Ishikawa (cell line): ENCODE measurements around the gene SERINC5.

Source experiments
- CREB1 ChIP-seq: IDR thresholded peaks from 2 replicates; pipeline ENCODE4 v1.6.1; 2012; ENCODE audit warnings: low read depth
- EP300 ChIP-seq: IDR thresholded peaks from 2 replicates; pipeline ENCODE4 v1.6.1; 2012; ENCODE audit warnings: borderline replicate concordance
- FOXM1 ChIP-seq: IDR thresholded peaks from 2 replicates; pipeline ENCODE4 v1.6.1; 2012; ENCODE audit warnings: low read depth, borderline replicate concordance
- NFIC ChIP-seq: IDR thresholded peaks from 2 replicates; pipeline ENCODE4 v1.6.1; 2012
- RAD21 ChIP-seq: IDR thresholded peaks from 2 replicates; pipeline ENCODE4 v1.6.1; 2012; ENCODE audit warnings: low read depth
- REST ChIP-seq: IDR thresholded peaks from 2 replicates; pipeline ENCODE4 v1.6.1; 2012; ENCODE audit warnings: low read depth, mild to moderate bottlenecking
- TCF12 ChIP-seq: IDR thresholded peaks from 2 replicates; pipeline ENCODE4 v1.6.1; 2012; ENCODE audit warnings: low read depth
- USF1 ChIP-seq: IDR thresholded peaks from 2 replicates; pipeline ENCODE4 v1.6.1; 2012
- YY1 ChIP-seq: IDR thresholded peaks from 2 replicates; pipeline ENCODE4 v1.6.1; 2012; ENCODE audit warnings: low read depth

GRCh38 chr5:80195837-80196400 lies 59.9 kb downstream of the SERINC5 start:
- TF ChIP-seq TCF12: no peak
- TF ChIP-seq RAD21: no peak
- no peak for TF ChIP-seq EP300
- TF ChIP-seq FOXM1: no peak
- no peak for TF ChIP-seq USF1
- no peak for TF ChIP-seq NFIC
- no peak for TF ChIP-seq REST
- TF ChIP-seq YY1: no peak
- TF ChIP-seq CREB1: no peak
